Vagina (tissue), 2 donors: ENCODE results near the gene SPTY2D1.

Experiments used
- CTCF ChIP-seq, 3 experiments: fragments of 450-650 bp in 2 of 3; fragments of 200-600 bp in 1 of 3; sonication (generic) in 1 of 3; IDR thresholded peaks; one replicate each; pipeline ENCODE4 v1.5.1; 2017 to 2019; ENCODE audit warnings: antibody characterized with exemption in 3 of 3, mild to moderate bottlenecking in 2 of 3, moderate library complexity in 2 of 3
- POLR2A ChIP-seq, 2 donors: fragments of 450-650 bp; IDR thresholded peaks; one replicate each; pipeline ENCODE4 v1.6.1; 2017; ENCODE audit warnings: antibody characterized with exemption in 2 of 2, mild to moderate bottlenecking in 2 of 2, moderate library complexity in 2 of 2
- POLR2AphosphoS5 ChIP-seq, 2 donors: sonication (generic); formaldehyde crosslinking; IDR thresholded peaks; one replicate each; pipeline ENCODE4 v1.9.0; 2017; ENCODE audit warnings: antibody characterized with exemption in 2 of 2, mild to moderate bottlenecking in 2 of 2, low read depth in 1 of 2; ENCODE audit not compliant: insufficient read depth in 1 of 2

GRCh38 chr11:18615628-18616392, 18.3 kb downstream of the SPTY2D1 start:
- TF ChIP-seq CTCF (IDR thresholded peaks at IDR 0.05) (no peak), POLR2AphosphoS5 (IDR thresholded peaks at IDR 0.05; ENCODE audit: insufficient read depth in 1 of 2, low read depth in 1 of 2) (no peak), POLR2A (IDR thresholded peaks at IDR 0.05) (no peak)
